ENCODE measurements around the gene SHTN1. TPM values are rescaled to one million over a fixed set of nuclear protein-coding genes. Genes with fewer than 3 reads are reported as not detected.

The SHTN1 gene
- total and polyA plus RNA-seq, 4 experiments from 2014 or later: 0.12 to 1.6 (median 0.83) TPM; not detected in 1

DNA sequence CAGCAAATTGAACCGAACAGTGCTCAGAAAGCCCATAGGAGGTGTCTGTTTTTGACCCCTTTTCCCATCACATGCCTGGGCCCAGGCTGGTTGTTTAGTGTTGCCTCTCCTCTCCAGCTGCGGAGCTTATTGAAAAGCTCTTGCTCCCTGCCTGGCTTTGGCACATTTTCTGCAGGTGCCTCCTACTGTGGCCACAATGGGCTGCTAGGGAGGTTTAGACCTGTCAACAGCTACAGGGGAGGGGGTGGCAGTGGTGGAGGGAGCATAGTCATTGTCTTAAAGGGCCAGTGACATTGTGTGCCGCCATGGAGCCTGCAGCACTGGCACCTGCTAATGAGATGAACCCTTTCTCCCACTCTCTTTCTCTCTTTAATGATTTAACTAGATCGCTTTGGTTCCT is 168.9 kb downstream of the SHTN1 start:
- Mint-ChIP-seq H3K36me3 (no peaks in the 10 kb centered on the region), H3K9me3 (peaks cover 0 to 2% (median 0%) of the 10 kb centered on the region in 8 donors), H3K4me1 (no peaks in the 10 kb centered on the region), H3K4me3 (no peak overlapping the region), H3K27ac (no peak overlapping the region), H3K27me3 (peaks cover under 1 to 4% of the 10 kb centered on the region in 2 donors)
- ChIA-PET CTCF (ENCODE audit: partially characterized antibody) (no interaction called here), POLR2A (ENCODE audit: partially characterized antibody) (no interaction called here)
- Histone ChIP-seq H3K9me3 (ENCODE audit: control insufficient read depth in 1 of 2, low read length in 2 of 2) (no peaks in the 10 kb centered on the region), H3K27ac (ENCODE audit: low read depth, low read length) (no peak overlapping the region), H3K4me3 (ENCODE audit: low read length in 2 of 2) (no peak overlapping the region), H3K4me1 (ENCODE audit: insufficient read depth, low read length) (no peaks in the 10 kb centered on the region), H3K27me3 (ENCODE audit: insufficient read depth, low read length) (no peaks in the 10 kb centered on the region), H3K36me3 (ENCODE audit: insufficient read depth, low read length) (no peaks in the 10 kb centered on the region)
- DNase-seq: no peak
- intact Hi-C loops (cut with micrococcal nuclease): no loop called here

DNA sequence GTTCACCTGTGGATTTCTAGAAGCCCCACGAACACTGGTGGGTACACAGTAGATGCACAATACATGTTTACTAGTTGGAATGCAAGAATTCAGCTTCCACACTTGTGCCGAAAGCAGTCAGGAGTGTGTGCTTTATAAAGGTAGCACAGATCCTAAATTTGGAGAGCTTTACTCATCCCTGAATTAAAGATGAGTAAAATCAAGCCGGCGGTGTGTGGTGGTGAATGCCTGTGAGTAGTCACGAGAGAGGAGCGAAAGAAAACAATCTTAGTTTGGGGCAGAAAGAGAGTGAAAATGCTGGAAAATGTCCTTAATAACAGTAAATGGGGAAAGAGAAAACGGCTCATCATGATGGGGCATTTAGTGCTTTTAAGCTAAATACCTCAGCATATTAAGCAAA is 169.3 kb downstream of the SHTN1 start:
- Histone ChIP-seq H3K27me3 (ENCODE audit: insufficient read depth, low read length) (no peaks in the 10 kb centered on the region), H3K27ac (ENCODE audit: low read depth, low read length) (no peak overlapping the region), H3K36me3 (ENCODE audit: insufficient read depth, low read length) (no peaks in the 10 kb centered on the region), H3K4me3 (ENCODE audit: low read length in 2 of 2) (no peak overlapping the region), H3K4me1 (ENCODE audit: insufficient read depth, low read length) (no peaks in the 10 kb centered on the region), H3K9me3 (ENCODE audit: control insufficient read depth in 1 of 2, low read length in 2 of 2) (no peaks in the 10 kb centered on the region)
- ChIA-PET CTCF (ENCODE audit: partially characterized antibody) (no interaction called here), POLR2A (ENCODE audit: partially characterized antibody) (no interaction called here)
- peaks cover 0 to 2% (median 0%) of the 10 kb centered on the region in 8 donors for H3K9me3 Mint-ChIP-seq
- no peaks in the 10 kb centered on the region for H3K36me3 Mint-ChIP-seq
- H3K27ac Mint-ChIP-seq: no peak overlapping the region
- no peak for DNase-seq
- H3K4me3 Mint-ChIP-seq: no peak overlapping the region
- H3K4me1 Mint-ChIP-seq: no peaks in the 10 kb centered on the region
- peaks cover 3 to 4% of the 10 kb centered on the region in 2 donors for H3K27me3 Mint-ChIP-seq
- intact Hi-C loops (cut with micrococcal nuclease): no loop called here

GRCh38 chr10:116833986-116834985 is 170.7 kb downstream of the SHTN1 start:
- no peaks in the 10 kb centered on the region for H3K36me3 Mint-ChIP-seq
- no peaks in the 10 kb centered on the region for H3K4me1 ChIP-seq (ENCODE audit: insufficient read depth, low read length)
- intact Hi-C loops (cut with micrococcal nuclease): no loop called here
- H3K27ac ChIP-seq (ENCODE audit: low read depth, low read length): no peak overlapping the region
- no peaks in the 10 kb centered on the region for H3K4me1 Mint-ChIP-seq
- POLR2A ChIA-PET (ENCODE audit: partially characterized antibody): no interaction called here
- H3K4me3 ChIP-seq (ENCODE audit: low read length in 2 of 2): no peak overlapping the region
- H3K27me3 Mint-ChIP-seq: peaks cover 4 to 5% of the 10 kb centered on the region in 2 donors
- H3K9me3 Mint-ChIP-seq: peaks cover 0 to 2% (median 0%) of the 10 kb centered on the region in 8 donors
- H3K36me3 ChIP-seq (ENCODE audit: insufficient read depth, low read length): no peaks in the 10 kb centered on the region
- no peaks in the 10 kb centered on the region for H3K27me3 ChIP-seq (ENCODE audit: insufficient read depth, low read length)
- DNase-seq: no peak
- H3K9me3 ChIP-seq (ENCODE audit: control insufficient read depth in 1 of 2, low read length in 2 of 2): no peaks in the 10 kb centered on the region
- H3K27ac Mint-ChIP-seq: no peak overlapping the region
- no peak overlapping the region for H3K4me3 Mint-ChIP-seq
- CTCF ChIA-PET (ENCODE audit: partially characterized antibody): no interaction called here

- intact Hi-C loops (cut with micrococcal nuclease): no loop called here
- Mint-ChIP-seq H3K27ac (no peak overlapping the region), H3K36me3 (no peaks in the 10 kb centered on the region), H3K9me3 (peaks cover 0 to 2% (median 0%) of the 10 kb centered on the region in 8 donors), H3K4me3 (no peak overlapping the region), H3K4me1 (no peaks in the 10 kb centered on the region), H3K27me3 (peaks cover 5 to 6% of the 10 kb centered on the region in 2 donors)
- Histone ChIP-seq H3K9me3 (ENCODE audit: control insufficient read depth in 1 of 2, low read length in 2 of 2) (no peaks in the 10 kb centered on the region), H3K36me3 (ENCODE audit: insufficient read depth, low read length) (no peaks in the 10 kb centered on the region), H3K27me3 (ENCODE audit: insufficient read depth, low read length) (no peaks in the 10 kb centered on the region), H3K27ac (ENCODE audit: low read depth, low read length) (no peak overlapping the region), H3K4me1 (ENCODE audit: insufficient read depth, low read length) (no peaks in the 10 kb centered on the region), H3K4me3 (ENCODE audit: low read length in 2 of 2) (no peak overlapping the region)
- ChIA-PET POLR2A (ENCODE audit: partially characterized antibody) (no interaction called here), CTCF (ENCODE audit: partially characterized antibody) (no interaction called here)
- no peak for DNase-seq
These were observed 173.2 kb downstream of the SHTN1 start for GRCh38 chr10:116831790-116832189.

Other genes starting within 250 kb of the SHTN1 start
- not detected for gene ENO4, start 155.7 kb downstream of the SHTN1 start, total RNA-seq
- not detected for gene ENO4, start 155.7 kb downstream of the SHTN1 start, polyA plus RNA-seq
- not detected for gene VAX1, start 133.1 kb upstream of the SHTN1 start, total RNA-seq
- not detected for gene VAX1, start 133.1 kb upstream of the SHTN1 start, polyA plus RNA-seq
- not detected for gene KCNK18, start 192.3 kb upstream of the SHTN1 start, total RNA-seq
- not detected for gene KCNK18, start 192.3 kb upstream of the SHTN1 start, polyA plus RNA-seq
- gene SLC18A2, start 235.9 kb upstream of the SHTN1 start, total RNA-seq: under 1 TPM; 0.22 to 0.38 TPM
- gene SLC18A2, start 235.9 kb upstream of the SHTN1 start, polyA plus RNA-seq: under 1 TPM; 0.91 to 0.94 TPM